NCI-H460 (cell line): ENCODE measurements around the gene COL6A1. TPM values are rescaled to one million over a fixed set of nuclear protein-coding genes. Genes with fewer than 3 reads are reported as not detected.

Source experiments
- DNase-seq: peaks from one replicate; pipeline ENCODE4 v3.0.0-alpha.2; 2016; ENCODE audit warnings: low read depth; ENCODE audit errors: extremely low read depth
- polyA plus RNA-seq: library from polyadenylated mRNA; depleted of rRNA; stranded (reverse); fragments of >200 nt; gene quantifications from 2 replicates; pipeline ENCODE4 v1.2.3, GENCODE V29; 2014; cell fraction: nucleus; rRNA removed
- total RNA-seq: library from RNA; depleted of rRNA; stranded (reverse); fragments of >200 nt; shearing (Covaris generic); gene quantifications from 2 replicates; pipeline ENCODE4 v1.2.3, GENCODE V29; 2014; rRNA removed

Gene COL6A1, protein sequence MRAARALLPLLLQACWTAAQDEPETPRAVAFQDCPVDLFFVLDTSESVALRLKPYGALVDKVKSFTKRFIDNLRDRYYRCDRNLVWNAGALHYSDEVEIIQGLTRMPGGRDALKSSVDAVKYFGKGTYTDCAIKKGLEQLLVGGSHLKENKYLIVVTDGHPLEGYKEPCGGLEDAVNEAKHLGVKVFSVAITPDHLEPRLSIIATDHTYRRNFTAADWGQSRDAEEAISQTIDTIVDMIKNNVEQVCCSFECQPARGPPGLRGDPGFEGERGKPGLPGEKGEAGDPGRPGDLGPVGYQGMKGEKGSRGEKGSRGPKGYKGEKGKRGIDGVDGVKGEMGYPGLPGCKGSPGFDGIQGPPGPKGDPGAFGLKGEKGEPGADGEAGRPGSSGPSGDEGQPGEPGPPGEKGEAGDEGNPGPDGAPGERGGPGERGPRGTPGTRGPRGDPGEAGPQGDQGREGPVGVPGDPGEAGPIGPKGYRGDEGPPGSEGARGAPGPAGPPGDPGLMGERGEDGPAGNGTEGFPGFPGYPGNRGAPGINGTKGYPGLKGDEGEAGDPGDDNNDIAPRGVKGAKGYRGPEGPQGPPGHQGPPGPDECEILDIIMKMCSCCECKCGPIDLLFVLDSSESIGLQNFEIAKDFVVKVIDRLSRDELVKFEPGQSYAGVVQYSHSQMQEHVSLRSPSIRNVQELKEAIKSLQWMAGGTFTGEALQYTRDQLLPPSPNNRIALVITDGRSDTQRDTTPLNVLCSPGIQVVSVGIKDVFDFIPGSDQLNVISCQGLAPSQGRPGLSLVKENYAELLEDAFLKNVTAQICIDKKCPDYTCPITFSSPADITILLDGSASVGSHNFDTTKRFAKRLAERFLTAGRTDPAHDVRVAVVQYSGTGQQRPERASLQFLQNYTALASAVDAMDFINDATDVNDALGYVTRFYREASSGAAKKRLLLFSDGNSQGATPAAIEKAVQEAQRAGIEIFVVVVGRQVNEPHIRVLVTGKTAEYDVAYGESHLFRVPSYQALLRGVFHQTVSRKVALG
- 41.9 and 42.6 TPM in 2 replicates for total RNA-seq
- polyA plus RNA-seq, result 133 and 156 TPM in 2 replicates

DNA sequence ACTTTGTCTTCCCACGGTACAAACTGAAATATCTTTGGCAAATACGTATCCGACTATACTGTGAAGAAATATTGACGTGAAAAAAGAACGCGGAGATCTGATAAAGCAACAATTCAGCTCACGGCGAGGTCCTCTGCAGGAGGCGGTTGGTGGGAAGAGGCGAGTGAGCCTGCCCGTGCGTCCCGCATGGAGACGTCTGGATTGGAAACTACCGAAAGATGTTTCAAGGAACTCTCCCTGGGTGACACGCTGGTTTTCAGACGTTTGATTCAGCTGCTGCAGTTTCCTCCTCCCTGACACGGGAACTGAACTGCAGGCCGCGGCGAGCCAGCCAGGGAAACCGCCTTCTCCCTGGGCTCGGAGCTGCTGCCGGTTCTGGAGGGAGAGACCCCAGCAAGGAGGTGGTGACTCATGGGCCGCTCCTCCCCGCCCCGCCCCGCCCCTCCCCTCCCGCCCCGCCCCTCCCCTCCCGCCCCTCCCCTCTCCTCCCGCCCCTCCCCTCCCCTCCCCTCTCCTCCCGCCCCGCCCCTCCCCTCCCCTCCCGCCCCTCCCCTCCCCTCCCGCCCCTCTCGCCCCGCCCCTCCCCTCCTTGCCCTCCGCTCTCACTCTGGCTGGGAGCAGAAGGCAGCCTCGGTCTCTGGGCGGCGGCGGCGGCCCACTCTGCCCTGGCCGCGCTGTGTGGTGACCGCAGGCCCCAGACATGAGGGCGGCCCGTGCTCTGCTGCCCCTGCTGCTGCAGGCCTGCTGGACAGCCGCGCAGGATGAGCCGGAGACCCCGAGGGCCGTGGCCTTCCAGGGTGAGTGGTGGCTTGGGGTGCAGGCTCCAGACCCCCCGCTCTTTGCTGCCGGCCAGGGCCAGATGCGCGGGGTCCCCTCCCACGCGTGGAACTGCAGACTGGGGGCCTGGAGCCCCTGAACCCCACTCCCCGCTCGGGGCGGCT lies at the start of gene COL6A1:
TSS of gene COL6A1 (plus strand) at position 620 of the 941 bp plus-strand sequence. CDS start at position 701, 81 bp downstream.
- peak; percentile 37 for DNase-seq

DNA sequence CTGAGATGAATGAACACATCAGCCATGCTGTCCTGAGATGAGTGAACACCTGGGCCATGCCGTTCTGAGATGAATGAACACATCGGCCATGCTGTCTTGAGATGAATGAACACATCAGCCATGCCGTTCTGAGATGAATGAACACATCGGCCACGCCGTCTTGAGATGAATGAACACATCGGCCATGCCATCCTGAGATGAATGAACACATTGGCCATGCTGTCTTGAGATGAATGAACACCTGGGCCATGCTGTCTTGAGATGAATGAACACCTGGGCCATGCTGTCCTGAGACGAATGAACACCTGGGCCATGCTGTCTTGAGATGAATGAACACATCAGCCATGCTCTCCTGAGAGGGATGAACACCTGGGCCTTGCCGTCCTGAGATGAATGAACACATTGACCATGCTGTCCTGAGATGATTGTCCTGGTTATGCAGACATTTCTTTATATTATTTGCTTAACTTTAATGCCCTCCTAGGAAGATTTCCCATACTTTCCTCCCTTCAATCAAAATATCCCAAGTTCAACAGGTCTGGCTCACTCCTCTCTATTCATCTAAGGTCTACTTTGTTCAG lies 48.6 kb upstream of the COL6A1 start:
- no peak for DNase-seq

DNA sequence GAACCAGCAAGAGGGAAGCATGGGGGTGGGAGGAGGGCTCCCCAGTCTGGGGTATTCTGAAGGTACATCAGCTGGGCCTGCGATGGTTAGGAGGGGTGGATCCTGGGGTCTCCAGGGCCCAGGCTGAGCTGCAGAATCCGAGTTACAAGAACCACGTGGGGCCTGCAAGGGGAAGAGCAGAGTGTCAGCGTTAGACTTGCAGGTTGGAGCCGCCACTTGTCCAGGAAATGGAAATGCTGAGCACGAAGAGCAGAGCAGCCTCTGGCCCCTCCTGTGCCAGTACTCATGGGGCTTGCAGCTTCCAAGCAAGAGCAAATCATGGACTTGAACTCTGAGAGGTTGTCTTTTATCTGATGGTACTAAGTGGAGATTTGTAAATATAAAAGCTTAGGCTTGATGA lies 47.5 kb upstream of the COL6A1 start:
- DNase-seq, result no peak

DNA sequence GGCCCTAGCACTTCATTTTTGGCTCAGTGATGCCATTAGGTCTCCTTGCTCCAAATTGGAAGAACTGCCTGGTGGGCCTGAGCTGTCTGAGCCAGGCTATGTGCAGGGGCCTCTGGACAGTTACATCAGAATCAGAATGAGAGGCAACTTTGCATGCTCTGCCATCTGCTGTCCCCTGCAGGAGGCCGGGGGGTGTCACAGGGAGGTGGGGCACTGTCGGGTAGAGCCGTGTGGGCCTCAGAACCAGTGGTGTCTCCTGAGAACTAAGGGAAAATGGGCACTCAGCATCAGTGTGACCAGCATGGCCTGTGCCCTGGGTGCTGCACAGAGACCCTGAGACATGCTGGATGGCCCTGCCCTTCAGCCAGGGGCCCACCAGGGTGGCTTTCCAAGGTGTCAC lies 47.0 kb upstream of the COL6A1 start:
- no peak for DNase-seq

DNA sequence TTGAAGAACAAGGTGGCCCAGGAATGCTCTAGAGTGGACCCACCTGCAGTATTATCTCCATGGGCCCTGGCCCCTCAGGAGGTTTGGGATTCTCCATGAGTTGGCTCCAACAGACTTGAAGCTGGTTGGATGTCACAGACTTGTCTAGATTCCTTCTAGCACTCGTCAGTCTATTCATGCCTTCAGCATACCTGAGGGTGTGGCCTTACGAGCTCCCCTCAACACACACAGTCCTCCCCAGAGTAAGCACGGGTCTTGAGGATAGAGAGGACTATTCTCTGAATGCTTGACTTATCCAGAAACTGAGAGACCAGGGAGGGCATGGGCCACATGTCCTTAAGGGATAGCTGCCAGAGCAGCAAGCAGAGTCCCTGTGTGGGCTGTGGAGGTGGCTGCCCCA lies 45.9 kb upstream of the COL6A1 start:
- no peak for DNase-seq

DNA sequence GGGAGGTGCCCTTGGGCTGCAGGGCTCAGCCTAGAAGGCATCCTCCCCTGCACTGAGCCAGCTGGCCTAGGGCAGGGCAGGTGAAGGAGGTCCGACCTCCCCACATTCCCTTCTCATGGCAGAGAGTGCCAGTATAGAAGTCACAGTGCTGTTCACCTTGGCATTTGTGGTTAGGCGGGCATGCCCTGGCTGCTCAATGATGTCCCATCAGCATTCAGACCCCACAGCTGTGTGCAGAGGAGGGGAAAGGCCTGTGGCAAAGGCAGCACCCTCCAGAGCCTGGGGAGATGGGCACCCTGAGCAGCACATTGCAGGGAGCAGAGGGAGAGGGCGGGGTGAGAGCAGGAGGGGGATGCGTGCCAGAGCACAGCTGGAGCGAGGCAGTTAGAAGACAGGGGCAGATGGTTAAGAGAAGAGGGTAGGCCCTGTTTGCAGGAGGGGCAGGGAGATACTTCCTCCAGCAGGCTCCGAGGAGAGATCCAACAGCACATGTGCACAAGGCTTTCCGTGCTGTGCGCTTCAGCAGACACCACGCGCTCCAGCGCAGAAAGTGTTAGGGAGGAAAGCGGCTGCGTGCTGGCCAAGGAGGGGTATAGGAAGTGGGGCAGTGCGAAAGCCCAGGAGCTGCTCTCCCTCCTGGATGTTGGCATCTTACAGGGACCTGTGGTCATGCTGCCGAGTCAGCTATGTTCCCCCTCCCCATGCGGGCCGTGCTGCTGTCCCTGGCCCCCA lies 43.7 kb upstream of the COL6A1 start:
- no peak for DNase-seq

DNA sequence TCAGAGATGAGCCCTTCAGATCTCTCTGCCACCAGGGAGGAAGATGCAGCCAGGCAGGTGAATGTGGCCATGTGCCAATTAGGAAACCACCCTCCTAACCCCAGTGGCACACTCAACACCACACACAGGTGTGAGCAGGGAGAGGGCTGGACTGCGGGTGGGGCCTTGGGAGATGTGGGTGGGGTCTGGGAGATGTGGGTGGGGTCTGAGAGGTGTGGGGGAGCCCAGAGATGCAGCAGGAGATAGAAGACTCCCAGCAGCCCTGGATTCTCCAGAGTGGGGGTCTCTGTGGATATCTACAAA lies 43.2 kb upstream of the COL6A1 start:
- no peak for DNase-seq

DNA sequence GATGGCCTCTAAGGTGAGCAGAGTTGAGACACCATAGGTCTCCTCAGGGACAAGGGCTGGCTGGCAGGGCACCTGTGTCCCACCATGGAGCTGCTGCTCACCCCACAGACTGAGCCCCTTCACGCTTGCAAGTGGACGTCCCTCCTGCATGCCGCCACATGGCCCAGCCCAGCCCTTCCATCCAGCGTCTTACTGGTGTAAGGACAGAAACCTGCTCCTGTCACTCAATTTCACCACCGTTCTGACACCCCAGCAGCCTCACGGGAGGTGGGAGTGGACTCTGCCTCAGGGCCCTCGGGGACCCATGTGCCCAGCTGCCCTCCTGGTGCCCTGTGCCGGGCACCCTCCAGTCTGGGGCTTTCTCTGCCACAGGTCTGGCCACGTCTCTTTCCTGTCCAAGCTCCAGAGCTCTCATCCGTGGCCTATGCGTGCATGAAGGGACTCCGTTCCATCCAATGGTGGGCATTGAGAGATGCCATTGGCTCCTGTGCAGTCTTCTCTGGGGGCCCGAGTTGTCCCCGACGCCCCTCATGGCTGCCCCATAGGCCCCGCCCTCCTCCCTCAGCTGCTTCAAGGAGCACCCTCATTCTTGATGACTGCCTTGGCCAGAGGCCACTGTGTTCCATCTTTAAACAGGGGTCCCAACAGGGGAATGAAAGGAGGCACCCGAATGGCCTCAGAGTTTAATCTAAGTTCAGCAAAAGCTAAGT lies 42.6 kb upstream of the COL6A1 start:
- DNase-seq, result no peak

DNA sequence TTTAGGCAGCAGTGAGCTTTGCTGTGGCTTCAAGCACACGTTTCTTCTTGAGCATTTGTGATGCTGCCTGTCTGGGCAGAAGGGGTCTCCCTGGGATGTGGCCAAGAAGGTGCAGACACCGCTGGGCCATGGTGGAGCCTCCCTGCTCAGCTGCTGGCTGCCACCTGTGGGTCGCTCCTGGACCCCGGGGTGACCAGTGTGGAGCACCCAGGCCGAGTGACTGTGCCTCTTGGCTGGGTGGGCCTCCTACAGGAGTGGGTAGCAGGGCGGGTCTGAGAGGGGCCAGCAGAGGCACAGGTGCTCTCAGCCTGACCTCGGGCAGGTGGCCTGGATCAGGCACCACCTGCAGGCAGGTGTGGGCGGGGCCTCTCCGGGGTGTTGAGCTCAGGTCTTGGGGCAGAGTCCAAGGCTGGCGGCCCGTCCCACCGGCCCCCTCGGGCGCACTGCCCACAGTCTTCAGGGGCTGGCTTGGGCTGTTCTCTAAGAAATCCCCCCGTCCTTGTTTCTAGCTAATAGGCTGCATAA lies 42.0 kb upstream of the COL6A1 start:
- DNase-seq, result no peak

DNA sequence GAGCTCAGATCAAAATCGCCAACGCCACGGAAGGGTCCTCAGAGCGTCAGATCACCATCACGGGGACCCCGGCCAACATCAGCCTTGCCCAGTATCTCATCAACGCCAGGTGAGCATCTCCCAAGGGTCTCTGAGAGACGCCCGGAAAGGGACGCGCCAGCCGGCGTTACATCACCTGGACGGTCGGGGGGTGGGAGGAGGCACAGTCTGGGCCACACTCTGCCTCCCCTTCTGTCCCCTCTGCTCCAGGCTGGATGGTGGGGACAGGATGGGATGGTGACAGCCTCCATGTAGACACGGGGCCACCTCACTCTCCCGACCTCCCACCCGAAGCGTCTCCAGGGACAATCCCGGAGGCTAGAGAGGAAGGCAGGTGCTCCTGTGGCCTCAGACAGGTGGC lies 41.5 kb upstream of the COL6A1 start:
- no peak for DNase-seq

DNA sequence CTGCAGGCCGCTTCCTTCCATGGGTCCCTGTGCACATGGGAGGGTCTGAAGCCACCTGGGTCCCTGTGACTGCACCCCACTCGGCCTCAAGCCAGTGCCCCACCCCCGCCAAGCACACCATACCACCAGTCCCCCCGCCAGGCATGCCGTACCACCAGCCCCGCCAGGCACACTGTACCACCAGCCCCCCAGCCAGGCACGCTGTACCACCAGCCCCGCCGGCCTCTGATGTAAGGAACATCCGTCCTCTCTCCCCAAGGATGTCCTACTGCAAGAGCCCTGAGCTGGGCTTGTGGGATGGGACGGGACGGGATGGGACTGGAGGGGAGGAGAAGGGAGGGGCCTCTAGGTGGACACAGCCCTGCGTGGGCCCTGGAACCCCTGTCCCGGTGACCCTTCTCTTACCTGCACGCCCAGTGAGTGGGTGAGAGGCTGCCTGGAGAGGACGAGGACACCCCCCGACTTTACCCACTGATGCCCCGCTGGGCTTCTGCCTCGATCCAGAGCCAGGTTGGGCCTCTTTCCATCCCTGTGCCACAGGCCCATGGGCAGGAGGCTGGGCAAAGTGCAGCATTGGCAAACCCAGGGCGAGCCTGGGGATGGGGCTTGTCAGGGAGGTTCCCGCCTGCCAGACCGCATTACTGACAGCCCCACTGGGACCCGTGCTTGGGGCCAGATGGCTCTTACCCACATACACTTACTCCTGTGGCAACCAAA lies 40.8 kb upstream of the COL6A1 start:
- DNase-seq, result no peak

DNA sequence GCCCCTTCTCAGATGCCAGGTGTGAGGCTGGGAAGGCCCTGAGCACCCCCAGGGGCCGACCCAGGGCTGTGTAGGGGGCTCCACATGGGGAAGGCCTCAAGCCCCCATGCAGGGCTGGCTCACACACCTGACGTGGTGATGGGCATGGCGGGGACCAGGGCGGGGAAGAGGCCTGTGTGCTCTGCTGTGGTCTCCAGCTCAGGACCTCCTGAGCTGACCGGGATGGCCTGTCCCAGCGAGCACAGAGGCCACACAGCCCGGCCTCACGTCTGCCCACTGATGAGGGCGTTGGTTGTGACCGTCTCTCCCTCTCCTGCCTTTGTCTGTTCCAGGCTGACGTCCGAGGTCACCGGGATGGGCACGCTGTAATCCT lies 40.2 kb upstream of the COL6A1 start:
- no peak for DNase-seq

DNA sequence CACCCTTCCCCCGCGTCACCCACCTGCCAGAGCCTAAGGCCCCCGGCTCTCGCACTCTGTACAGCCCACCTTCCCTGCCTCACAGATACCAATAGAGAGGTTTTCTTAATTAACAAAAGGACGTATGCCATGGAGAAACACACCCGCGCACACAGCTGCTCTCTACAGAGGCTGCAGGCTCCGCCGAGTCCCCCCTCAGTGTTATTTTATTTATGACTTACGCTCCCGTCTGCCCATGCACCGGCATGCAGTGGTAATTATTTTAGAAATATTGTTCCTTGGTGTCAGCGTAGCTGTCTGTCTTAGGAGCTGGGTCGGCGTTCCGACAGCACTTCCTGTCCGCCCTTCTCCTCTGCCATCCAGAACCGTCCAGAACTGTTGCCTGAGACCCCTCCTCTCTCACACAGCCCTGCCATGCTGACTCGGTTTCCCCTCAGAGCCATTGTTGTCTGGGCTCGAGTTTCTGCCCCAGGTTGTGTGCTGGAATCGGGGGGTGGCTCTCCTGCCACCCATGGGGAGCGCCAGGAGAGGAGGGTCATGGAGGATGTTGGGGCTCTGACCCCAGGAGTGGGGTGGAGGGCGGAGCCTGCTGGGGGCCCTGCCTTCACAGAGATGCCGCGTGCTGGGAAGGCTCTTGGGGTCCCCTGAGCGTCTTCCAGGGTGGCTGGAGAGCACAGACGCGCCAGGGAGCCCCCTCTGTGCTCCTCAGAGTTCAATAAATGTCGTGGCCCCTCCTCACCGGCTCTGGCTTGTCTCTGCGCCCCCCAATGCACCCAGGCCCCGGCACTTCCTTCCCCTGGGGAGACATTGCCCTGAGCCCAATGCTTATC lies 39.6 kb upstream of the COL6A1 start:
- DNase-seq, result no peak

DNA sequence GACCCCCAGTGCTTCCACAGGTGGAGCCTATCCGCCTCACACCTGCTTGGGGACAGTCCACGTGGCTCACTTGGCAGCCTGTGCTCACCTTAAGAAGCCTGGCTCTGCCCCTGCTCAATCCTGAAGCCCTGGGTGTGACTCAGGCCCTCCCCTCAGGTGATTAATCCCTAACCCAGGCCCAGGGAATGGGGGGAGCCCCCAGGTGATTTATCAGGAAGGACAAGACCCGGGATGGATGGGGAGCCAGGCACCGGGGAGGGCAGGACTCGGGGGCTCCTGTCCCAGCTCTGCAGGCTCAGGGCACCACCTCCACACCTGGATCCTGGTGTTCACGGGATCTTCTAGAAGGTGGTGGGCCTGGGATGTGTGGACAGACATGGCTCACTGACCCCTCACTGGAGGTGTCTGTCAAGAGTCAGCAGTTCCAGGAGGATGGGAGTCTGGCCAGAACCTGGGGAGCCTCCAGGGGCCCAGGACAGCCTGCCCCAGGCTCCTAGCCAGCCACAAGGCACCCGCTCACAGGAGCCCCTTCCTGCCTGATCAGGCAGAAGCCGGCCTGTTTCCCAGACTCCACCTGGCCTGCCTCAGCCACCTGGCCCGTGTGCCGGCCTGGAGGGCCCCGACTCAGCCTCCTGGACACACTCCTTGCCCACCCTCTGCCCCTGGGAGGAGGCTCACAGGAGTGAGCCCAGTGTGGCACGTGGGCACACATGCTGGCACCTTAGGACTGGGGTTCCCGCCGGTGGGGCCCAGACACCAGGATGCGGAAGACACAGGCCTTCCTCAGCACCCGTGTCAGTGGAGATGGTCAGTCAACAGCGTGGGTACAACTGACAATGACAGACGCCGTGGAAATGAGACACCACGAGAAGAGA lies 38.6 kb upstream of the COL6A1 start:
- DNase-seq, result no peak

DNA sequence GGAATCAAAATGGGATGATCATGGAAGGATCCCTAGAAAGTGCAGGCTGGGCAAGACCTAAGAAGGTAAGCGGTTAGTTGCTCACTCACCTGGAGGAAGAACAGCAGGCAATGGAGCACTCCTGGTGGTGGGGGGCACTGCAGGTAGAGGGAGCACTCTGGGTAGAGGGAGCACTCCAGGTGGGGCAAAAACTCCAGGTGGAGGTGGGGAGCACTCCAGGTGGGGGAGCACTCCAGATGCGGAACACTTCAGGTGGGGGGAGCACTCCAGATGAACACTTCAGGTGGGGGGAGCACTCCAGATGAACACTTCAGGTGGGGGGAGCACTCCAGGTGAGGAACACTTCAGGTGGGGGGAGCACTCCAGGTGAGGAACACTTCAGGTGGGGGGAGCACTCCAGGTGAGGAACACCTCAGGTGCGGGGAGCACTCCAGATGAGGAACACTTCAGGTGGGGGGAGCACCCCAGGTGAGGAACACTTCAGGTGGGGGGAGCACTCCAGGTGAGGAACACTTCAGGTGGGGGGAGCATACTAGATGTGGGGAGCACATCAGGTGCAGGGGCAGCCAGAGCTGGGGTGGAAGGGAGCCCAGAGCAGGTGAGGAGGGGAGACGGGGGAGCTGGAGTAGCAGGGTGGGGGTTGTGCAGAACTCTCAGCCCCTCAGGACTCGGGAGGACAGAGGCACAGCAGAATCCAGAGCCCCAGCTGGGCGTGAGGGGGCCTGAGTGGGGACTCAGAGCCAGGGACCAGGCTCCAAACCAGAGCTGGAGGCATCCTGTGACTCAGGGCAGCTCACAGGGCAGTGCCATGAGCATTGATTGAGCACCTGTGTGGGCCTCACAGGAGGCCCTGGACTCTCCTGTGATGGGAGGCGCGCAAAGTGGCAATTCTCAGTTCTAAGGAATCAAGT lies 37.7 kb upstream of the COL6A1 start:
- no peak for DNase-seq
